Liver (tissue), 9 donors: ENCODE measurements around the gene ALKAL2. TPM values are rescaled to one million over a fixed set of nuclear protein-coding genes. Genes with fewer than 3 reads are reported as not detected.
A peak's percentile ranks its signal among the peaks of the same experiment; 100 is the strongest.

Experiments
- DNase-seq: peaks from one replicate; pipeline ENCODE4 v3.0.0-alpha.2; 2017; ENCODE audit warnings: low spot score
- H3K27ac ChIP-seq, 2 donors: one replicate each; pipeline ENCODE4 v1.7.0; 2013; ENCODE audit warnings: inconsistent platforms in 2 of 2, low read length in 2 of 2, control low read depth in 1 of 2, low read depth in 1 of 2, mild to moderate bottlenecking in 1 of 2
- H3K27me3 ChIP-seq, 4 donors: one replicate each; pipeline versions ENCODE4 v1.6.1 to v1.7.0; 2013; ENCODE audit warnings: low read length in 3 of 4, inconsistent platforms in 1 of 4, mild to moderate bottlenecking in 1 of 4, moderate library complexity in 1 of 4; ENCODE audit not compliant: control insufficient read depth in 4 of 4, insufficient read depth in 4 of 4
- H3K36me3 ChIP-seq, 4 donors: one replicate each; pipeline versions ENCODE4 v1.6.1 to v1.7.0; 2013; ENCODE audit warnings: low read length in 3 of 4, mild to moderate bottlenecking in 3 of 4, low read depth in 1 of 4, moderate library complexity in 1 of 4; ENCODE audit not compliant: control insufficient read depth in 4 of 4, insufficient read depth in 3 of 4
- H3K4me1 ChIP-seq, 4 donors: one replicate each; pipeline versions ENCODE4 v1.6.1 to v1.7.0; 2013; ENCODE audit warnings: low read length in 3 of 4, mild to moderate bottlenecking in 3 of 4, moderate library complexity in 1 of 4; ENCODE audit not compliant: control insufficient read depth in 4 of 4, insufficient read depth in 4 of 4
- H3K4me3 ChIP-seq, 3 donors: one replicate each; pipeline versions ENCODE4 v1.6.1 to v1.7.0; 2013; ENCODE audit warnings: low read length in 3 of 3, control low read depth in 1 of 3, low read depth in 1 of 3, mild to moderate bottlenecking in 1 of 3
- H3K9ac ChIP-seq, 2 donors: one replicate each; pipeline ENCODE4 v1.7.0; 2013; ENCODE audit warnings: low read length in 2 of 2, mild to moderate bottlenecking in 2 of 2, moderate library complexity in 2 of 2, control low read depth in 1 of 2, low read depth in 1 of 2
- H3K9me3 ChIP-seq, 4 donors: one replicate each; pipeline versions ENCODE4 v1.6.1 to v1.7.0; 2013; ENCODE audit warnings: low read length in 3 of 4; ENCODE audit not compliant: control insufficient read depth in 4 of 4
- EGR1 ChIP-seq, 2 donors: IDR thresholded peaks; 2 replicates each; pipeline ENCODE4 v1.6.1; 2016 to 2018; ENCODE audit warnings: antibody characterized with exemption in 2 of 2, low read depth in 2 of 2
- FOXA1 ChIP-seq: IDR thresholded peaks from 2 replicates; pipeline ENCODE4 v1.6.1; 2016; ENCODE audit warnings: antibody characterized with exemption
- FOXA2 ChIP-seq: IDR thresholded peaks from 2 replicates; pipeline ENCODE4 v1.6.1; 2016; ENCODE audit warnings: antibody characterized with exemption
- GABPA ChIP-seq, 2 donors: IDR thresholded peaks in 1 of 2; conservative IDR thresholded peaks in 1 of 2; 2 replicates each; pipeline ENCODE4 v1.6.1; 2016; ENCODE audit warnings: antibody characterized with exemption in 2 of 2, mild to moderate bottlenecking in 1 of 2, moderate library complexity in 1 of 2
- HNF4A ChIP-seq, 2 donors: conservative IDR thresholded peaks; 2 replicates each; pipeline ENCODE4 v1.6.1; 2016; ENCODE audit warnings: antibody characterized with exemption in 2 of 2, mild to moderate bottlenecking in 2 of 2
- HNF4G ChIP-seq: IDR thresholded peaks from 2 replicates; pipeline ENCODE4 v1.6.1; 2016; ENCODE audit warnings: antibody characterized with exemption
- JUND ChIP-seq, 2 donors: IDR thresholded peaks; 2 replicates each; pipeline ENCODE4 v1.6.1; 2016; ENCODE audit warnings: antibody characterized with exemption in 2 of 2
- NR2F2 ChIP-seq: IDR thresholded peaks from 2 replicates; pipeline ENCODE4 v1.6.1; 2016; ENCODE audit warnings: antibody characterized with exemption
- RAD21 ChIP-seq, 2 donors: IDR thresholded peaks; 2 replicates each; pipeline ENCODE4 v1.6.1; 2016; ENCODE audit warnings: antibody characterized with exemption in 2 of 2, mild to moderate bottlenecking in 2 of 2
- RXRA ChIP-seq, 2 donors: IDR thresholded peaks; 2 replicates each; pipeline ENCODE4 v1.6.1; 2017 to 2018; ENCODE audit warnings: antibody characterized with exemption in 2 of 2, mild to moderate bottlenecking in 1 of 2
- SP1 ChIP-seq: IDR thresholded peaks from 2 replicates; pipeline ENCODE4 v1.6.1; 2018; ENCODE audit warnings: antibody characterized with exemption, mild to moderate bottlenecking
- TAF1 ChIP-seq: conservative IDR thresholded peaks from 2 replicates; pipeline ENCODE4 v1.6.1; 2016; ENCODE audit warnings: antibody characterized with exemption, mild to moderate bottlenecking
- YY1 ChIP-seq: IDR thresholded peaks from 2 replicates; pipeline ENCODE4 v1.6.1; 2016; ENCODE audit warnings: antibody characterized with exemption, mild to moderate bottlenecking
- WGBS: extraction: QIAGEN DNeasy Blood & Tissue Kit; methylation state at CpG from one replicate; pipeline ENCODE4 v1.1.7; 2013; 5-methylcytosine and 5-hydroxymethylcytosine counted together
- polyA plus RNA-seq, 2 donors: library from polyadenylated mRNA; stranded (reverse) in 1 of 2; unstranded in 1 of 2; fragments of 200-250 nt in 1 of 2; fragments of >200 nt in 1 of 2; fragmentation: Nextera tagmentation in 1 of 2; extraction: Ambion mirVana in 1 of 2; gene quantifications; one replicate each; pipeline versions ENCODE4 v1.2.1 to v1.2.3, GENCODE V29; 2013 to 2015
- total RNA-seq, 2 donors: library from RNA; depleted of rRNA; stranded (reverse); fragments of >200 nt; gene quantifications; one replicate each; pipeline ENCODE4 v1.2.3, GENCODE V29; 2014
- TF ChIP-seq, protein P1 (sequence below): IDR thresholded peaks from 2 replicates; pipeline ENCODE4 v1.6.1; 2016; ENCODE audit warnings: antibody characterized with exemption, mild to moderate bottlenecking
- TF ChIP-seq, protein P2 (sequence below): IDR thresholded peaks from 2 replicates; pipeline ENCODE4 v1.6.1; 2016; ENCODE audit warnings: antibody characterized with exemption
- TF ChIP-seq, protein P3 (sequence below): IDR thresholded peaks from 2 replicates; pipeline ENCODE4 v1.6.1; 2016; ENCODE audit warnings: antibody characterized with exemption
- TF ChIP-seq, protein P4 (sequence below): fragments of 150-350 bp; IDR thresholded peaks from 2 replicates; pipeline ENCODE4 v1.5.1; 2017; ENCODE audit warnings: improper control_type of control experiment, low read depth, low read length; ENCODE audit not compliant: missing input control
- TF ChIP-seq, protein P5 (sequence below): IDR thresholded peaks from 2 replicates; pipeline ENCODE4 v1.6.1; 2016; ENCODE audit warnings: antibody characterized with exemption
- donor health status: healthy.
- donor health status: healthy.
- donor health status: healthy.
- donor health status: healthy.
- donor health status: healthy.

The ALKAL2 gene
- total and polyA plus RNA-seq, 4 donors, result 1.6 to 3.1 (median 1.9) TPM; not detected in 1

DNA sequence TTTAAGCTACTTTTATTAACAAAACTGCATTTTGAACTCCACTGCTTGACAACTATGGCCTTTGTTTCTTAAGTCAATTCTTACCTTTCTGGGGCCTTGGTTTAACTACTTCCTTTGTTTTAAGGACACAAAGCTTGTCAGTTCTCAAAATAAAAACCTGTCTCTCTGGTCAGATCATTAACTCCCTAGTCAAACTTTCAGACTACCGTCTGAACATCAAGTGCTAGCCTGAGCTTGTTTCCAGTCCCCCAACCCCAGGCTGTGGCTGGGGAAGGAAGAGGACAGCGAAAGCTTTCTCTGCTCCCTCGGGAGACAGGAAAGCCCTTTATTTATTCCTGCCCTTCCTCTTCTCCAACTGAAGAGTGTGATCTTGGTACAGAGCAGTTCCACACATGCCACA is 25.8 kb downstream of the ALKAL2 start:
- Histone ChIP-seq H3K27ac (peak overlapping the region in 1 of 2 donors; percentile 31), H3K36me3 (no peaks in the 10 kb centered on the region), H3K9ac (no peak overlapping the region), H3K27me3 (no peaks in the 10 kb centered on the region), H3K4me1 (peaks cover 8 to 27% (median 23%) of the 10 kb centered on the region in 4 donors), H3K4me3 (no peak overlapping the region), H3K9me3 (no peaks in the 10 kb centered on the region)
- DNase-seq, result no peak
- WGBS, result 71% methylated on average over 3 of the region's 3 CpGs
- TF ChIP-seq YY1, result no peak
- no peak for TF ChIP-seq FOXA2

DNA sequence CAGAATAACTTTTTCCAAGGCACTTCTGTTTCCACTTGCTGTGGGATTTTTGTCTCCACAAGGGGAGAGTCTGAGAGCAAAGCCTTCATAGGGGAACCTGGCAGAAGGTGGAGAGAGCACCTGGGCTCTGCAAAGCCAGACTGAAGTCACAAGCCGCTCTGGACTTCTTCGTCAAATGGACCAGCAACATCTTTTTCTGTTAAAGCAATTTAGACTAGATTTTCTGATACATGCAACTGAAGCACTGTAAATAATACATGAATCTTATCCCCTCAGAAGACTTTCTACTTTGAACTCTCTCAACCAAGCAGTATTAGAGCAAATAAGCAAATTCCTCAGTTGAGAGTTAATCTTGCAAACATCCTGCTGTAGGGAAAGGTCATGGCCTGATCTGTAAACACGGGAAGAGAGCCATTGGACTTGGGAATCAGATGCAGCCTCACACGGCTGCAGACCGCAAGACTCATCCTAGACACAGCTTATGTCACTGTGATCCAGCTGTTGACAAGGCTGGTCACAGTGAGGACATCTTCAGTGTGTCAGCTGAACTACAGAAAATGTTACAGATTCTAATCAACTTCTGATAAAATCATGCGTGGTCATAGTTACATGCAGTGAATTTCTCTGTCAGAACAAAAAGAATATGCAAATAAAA is 27.3 kb downstream of the ALKAL2 start:
- Histone ChIP-seq H3K4me3 (no peak overlapping the region), H3K4me1 (peaks cover 8 to 18% (median 15%) of the 10 kb centered on the region in 4 donors), H3K9me3 (no peaks in the 10 kb centered on the region), H3K9ac (no peak overlapping the region), H3K27me3 (no peaks in the 10 kb centered on the region), H3K36me3 (no peaks in the 10 kb centered on the region), H3K27ac (peak overlapping the region; percentile 64 to 68)
- 24% methylated on average over 6 of the region's 6 CpGs for WGBS
- DNase-seq, result no peak
- TF ChIP-seq RXRA (IDR thresholded peaks at IDR 0.05), result peak; percentile 89 to 93
- TF ChIP-seq JUND (IDR thresholded peaks at IDR 0.05), result peak; percentile 65 to 77
- no peak for TF ChIP-seq GABPA (IDR thresholded peaks at IDR 0.05 in 1 of 2, conservative IDR thresholded peaks at IDR 0.05 in 1 of 2)
- TF ChIP-seq, protein P1, sequence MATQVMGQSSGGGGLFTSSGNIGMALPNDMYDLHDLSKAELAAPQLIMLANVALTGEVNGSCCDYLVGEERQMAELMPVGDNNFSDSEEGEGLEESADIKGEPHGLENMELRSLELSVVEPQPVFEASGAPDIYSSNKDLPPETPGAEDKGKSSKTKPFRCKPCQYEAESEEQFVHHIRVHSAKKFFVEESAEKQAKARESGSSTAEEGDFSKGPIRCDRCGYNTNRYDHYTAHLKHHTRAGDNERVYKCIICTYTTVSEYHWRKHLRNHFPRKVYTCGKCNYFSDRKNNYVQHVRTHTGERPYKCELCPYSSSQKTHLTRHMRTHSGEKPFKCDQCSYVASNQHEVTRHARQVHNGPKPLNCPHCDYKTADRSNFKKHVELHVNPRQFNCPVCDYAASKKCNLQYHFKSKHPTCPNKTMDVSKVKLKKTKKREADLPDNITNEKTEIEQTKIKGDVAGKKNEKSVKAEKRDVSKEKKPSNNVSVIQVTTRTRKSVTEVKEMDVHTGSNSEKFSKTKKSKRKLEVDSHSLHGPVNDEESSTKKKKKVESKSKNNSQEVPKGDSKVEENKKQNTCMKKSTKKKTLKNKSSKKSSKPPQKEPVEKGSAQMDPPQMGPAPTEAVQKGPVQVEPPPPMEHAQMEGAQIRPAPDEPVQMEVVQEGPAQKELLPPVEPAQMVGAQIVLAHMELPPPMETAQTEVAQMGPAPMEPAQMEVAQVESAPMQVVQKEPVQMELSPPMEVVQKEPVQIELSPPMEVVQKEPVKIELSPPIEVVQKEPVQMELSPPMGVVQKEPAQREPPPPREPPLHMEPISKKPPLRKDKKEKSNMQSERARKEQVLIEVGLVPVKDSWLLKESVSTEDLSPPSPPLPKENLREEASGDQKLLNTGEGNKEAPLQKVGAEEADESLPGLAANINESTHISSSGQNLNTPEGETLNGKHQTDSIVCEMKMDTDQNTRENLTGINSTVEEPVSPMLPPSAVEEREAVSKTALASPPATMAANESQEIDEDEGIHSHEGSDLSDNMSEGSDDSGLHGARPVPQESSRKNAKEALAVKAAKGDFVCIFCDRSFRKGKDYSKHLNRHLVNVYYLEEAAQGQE, result no peak
- TF ChIP-seq, protein P2, sequence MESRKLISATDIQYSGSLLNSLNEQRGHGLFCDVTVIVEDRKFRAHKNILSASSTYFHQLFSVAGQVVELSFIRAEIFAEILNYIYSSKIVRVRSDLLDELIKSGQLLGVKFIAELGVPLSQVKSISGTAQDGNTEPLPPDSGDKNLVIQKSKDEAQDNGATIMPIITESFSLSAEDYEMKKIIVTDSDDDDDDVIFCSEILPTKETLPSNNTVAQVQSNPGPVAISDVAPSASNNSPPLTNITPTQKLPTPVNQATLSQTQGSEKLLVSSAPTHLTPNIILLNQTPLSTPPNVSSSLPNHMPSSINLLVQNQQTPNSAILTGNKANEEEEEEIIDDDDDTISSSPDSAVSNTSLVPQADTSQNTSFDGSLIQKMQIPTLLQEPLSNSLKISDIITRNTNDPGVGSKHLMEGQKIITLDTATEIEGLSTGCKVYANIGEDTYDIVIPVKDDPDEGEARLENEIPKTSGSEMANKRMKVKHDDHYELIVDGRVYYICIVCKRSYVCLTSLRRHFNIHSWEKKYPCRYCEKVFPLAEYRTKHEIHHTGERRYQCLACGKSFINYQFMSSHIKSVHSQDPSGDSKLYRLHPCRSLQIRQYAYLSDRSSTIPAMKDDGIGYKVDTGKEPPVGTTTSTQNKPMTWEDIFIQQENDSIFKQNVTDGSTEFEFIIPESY, result peak; percentile 53
- no peak for TF ChIP-seq TAF1
- TF ChIP-seq, protein P3, sequence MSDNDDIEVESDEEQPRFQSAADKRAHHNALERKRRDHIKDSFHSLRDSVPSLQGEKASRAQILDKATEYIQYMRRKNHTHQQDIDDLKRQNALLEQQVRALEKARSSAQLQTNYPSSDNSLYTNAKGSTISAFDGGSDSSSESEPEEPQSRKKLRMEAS, result peak; percentile 54
- peak; percentile 96 for TF ChIP-seq FOXA2
- TF ChIP-seq HNF4A (conservative IDR thresholded peaks at IDR 0.05), result peak; percentile 90 to 95
- TF ChIP-seq, protein P4, sequence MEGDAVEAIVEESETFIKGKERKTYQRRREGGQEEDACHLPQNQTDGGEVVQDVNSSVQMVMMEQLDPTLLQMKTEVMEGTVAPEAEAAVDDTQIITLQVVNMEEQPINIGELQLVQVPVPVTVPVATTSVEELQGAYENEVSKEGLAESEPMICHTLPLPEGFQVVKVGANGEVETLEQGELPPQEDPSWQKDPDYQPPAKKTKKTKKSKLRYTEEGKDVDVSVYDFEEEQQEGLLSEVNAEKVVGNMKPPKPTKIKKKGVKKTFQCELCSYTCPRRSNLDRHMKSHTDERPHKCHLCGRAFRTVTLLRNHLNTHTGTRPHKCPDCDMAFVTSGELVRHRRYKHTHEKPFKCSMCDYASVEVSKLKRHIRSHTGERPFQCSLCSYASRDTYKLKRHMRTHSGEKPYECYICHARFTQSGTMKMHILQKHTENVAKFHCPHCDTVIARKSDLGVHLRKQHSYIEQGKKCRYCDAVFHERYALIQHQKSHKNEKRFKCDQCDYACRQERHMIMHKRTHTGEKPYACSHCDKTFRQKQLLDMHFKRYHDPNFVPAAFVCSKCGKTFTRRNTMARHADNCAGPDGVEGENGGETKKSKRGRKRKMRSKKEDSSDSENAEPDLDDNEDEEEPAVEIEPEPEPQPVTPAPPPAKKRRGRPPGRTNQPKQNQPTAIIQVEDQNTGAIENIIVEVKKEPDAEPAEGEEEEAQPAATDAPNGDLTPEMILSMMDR, result no peak
- TF ChIP-seq YY1, result peak; percentile 67
- peak; percentile 94 for TF ChIP-seq NR2F2
- TF ChIP-seq, protein P5, sequence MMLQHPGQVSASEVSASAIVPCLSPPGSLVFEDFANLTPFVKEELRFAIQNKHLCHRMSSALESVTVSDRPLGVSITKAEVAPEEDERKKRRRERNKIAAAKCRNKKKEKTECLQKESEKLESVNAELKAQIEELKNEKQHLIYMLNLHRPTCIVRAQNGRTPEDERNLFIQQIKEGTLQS, result no peak
- TF ChIP-seq HNF4G, result peak; percentile 71
- peak; percentile 86 for TF ChIP-seq SP1
- TF ChIP-seq EGR1 (IDR thresholded peaks at IDR 0.05; ENCODE audit: low read depth in 2 of 2), result no peak
- TF ChIP-seq RAD21 (IDR thresholded peaks at IDR 0.05), result peak; percentile 49 to 52
- peak; percentile 92 for TF ChIP-seq FOXA1
